Measurements from ENCODE around the gene COL27A1. TPM values are rescaled to one million over a fixed set of nuclear protein-coding genes. Genes with fewer than 3 reads are reported as not detected.

Gene COL27A1
- total RNA-seq, 1 donor from 2014 or later, result 20.3 TPM

DNA sequence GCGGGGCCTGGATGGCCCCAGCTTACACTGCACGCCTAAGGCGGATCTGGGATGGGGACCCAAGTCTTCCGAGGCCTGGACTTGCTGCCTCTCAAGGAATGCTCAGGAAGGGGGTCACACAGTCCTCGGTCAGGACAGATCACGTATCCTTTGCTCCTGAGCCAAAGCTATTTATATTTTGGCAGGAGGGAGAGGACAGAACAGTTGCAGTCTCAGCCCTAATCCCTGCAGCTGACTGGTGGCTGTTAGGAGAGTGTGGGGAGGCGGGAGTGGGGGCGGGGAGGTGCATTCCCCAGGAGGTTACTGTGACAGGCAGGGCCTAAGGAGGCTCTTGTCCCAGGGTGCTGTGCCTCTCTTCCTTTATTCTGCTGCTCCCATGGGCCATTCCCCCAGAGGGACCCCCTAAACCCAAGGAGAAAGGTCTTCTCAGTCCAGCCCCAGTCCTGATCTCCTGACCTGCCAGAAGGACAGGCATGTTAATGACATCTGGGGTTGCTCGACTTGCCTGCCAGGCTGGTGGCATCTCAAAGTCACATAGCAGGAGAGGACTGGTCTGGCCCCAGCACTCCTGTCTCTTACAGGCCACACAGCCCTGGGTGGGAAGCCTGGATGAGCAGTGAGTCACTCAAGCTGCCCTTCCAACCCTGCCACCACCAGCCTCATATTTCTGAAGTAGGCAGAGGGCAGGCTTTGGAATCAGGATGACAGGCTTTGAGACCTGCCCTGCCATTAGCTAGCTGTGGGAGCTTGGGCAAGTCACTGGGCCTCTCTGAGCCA lies 51.9 kb downstream of the COL27A1 start:
- Mint-ChIP-seq H3K27ac (ENCODE audit: unreplicated experiment) (no peak overlapping the region), H3K36me3 (ENCODE audit: low read depth) (no peaks in the 10 kb centered on the region), H3K9me3 (no peaks in the 10 kb centered on the region), H3K27me3 (ENCODE audit: low read depth) (no peaks in the 10 kb centered on the region), H3K4me3 (no peak overlapping the region), H3K4me1 (peaks cover 6% of the 10 kb centered on the region)
- no peak for DNase-seq (ENCODE audit: low read depth, low spot score)
- TF ChIP-seq, protein P1, sequence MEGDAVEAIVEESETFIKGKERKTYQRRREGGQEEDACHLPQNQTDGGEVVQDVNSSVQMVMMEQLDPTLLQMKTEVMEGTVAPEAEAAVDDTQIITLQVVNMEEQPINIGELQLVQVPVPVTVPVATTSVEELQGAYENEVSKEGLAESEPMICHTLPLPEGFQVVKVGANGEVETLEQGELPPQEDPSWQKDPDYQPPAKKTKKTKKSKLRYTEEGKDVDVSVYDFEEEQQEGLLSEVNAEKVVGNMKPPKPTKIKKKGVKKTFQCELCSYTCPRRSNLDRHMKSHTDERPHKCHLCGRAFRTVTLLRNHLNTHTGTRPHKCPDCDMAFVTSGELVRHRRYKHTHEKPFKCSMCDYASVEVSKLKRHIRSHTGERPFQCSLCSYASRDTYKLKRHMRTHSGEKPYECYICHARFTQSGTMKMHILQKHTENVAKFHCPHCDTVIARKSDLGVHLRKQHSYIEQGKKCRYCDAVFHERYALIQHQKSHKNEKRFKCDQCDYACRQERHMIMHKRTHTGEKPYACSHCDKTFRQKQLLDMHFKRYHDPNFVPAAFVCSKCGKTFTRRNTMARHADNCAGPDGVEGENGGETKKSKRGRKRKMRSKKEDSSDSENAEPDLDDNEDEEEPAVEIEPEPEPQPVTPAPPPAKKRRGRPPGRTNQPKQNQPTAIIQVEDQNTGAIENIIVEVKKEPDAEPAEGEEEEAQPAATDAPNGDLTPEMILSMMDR (conservative IDR thresholded peaks at IDR 0.05), result no peak

DNA sequence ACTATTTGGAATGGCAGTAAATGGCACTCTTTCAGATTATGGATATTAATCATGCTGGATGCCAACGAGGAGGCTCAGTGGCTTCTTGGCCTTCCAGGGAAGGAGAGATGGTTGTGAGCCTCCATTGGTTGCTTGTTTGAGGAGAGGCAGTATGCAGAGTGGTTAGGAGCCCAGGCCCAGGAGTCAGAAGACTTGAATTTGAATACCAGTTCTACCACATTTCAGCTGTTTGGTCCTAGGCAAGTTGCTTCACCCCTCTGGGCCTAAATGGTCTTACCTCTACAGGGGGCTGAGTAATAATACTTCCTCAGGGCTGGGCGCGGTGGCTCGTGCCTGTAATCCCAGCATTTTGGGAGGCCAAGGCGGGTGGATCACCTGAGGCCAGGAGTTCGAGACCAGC lies 52.5 kb downstream of the COL27A1 start:
- Mint-ChIP-seq H3K4me1 (peaks cover 6% of the 10 kb centered on the region), H3K36me3 (ENCODE audit: low read depth) (no peaks in the 10 kb centered on the region), H3K27me3 (ENCODE audit: low read depth) (no peaks in the 10 kb centered on the region), H3K4me3 (no peak overlapping the region), H3K27ac (ENCODE audit: unreplicated experiment) (peak overlapping the region; percentile 57), H3K9me3 (no peaks in the 10 kb centered on the region)
- TF ChIP-seq, protein P1 (conservative IDR thresholded peaks at IDR 0.05), result no peak
- DNase-seq (ENCODE audit: low read depth, low spot score), result no peak

DNA sequence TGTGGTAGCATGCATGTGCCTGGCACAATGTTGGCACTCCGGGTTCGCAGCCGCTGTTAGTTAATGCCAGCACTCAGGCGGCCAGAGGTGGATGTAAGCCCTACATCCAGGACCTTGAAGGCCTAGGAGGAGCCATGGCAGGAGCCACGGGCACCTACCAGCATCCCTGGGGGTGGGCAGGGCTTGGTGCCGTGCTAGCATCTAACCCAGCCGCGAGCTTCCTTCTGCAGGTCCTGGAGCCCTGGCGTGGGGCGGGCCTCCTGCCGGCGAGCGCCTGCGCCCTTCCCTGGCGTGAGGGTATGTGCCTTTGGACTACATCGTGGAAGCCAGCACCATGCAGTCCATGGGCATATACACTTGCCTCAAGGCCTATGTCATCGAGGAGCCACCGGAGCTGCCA lies 53.8 kb downstream of the COL27A1 start:
- peaks cover 6% of the 10 kb centered on the region for H3K4me1 Mint-ChIP-seq
- TF ChIP-seq, protein P1 (conservative IDR thresholded peaks at IDR 0.05), result no peak
- H3K9me3 Mint-ChIP-seq, result no peaks in the 10 kb centered on the region
- no peak for DNase-seq (ENCODE audit: low read depth, low spot score)
- no peak overlapping the region for H3K27ac Mint-ChIP-seq (ENCODE audit: unreplicated experiment)
- no peak overlapping the region for H3K4me3 Mint-ChIP-seq
- H3K36me3 Mint-ChIP-seq (ENCODE audit: low read depth), result no peaks in the 10 kb centered on the region
- no peaks in the 10 kb centered on the region for H3K27me3 Mint-ChIP-seq (ENCODE audit: low read depth)

DNA sequence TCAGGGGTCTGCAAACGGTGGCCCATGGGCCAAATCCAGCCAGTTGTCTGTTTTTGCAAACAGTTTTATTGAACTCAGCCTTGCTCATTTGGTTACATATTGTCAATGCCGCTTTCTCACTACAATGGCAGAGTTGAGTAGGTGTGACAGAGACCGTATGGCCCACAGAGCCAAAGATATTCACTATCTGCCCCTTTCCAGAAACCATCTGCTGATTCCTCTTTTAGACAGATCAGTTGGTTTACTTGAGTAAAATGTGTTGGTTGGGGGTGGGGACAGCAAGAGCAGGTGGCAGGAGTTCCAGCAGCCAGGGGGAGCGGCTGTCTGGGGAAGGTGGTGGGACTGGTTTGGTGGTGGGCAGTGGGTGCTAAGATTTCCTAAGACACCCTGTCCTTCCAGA lies 54.8 kb downstream of the COL27A1 start:
- no peaks in the 10 kb centered on the region for H3K9me3 Mint-ChIP-seq
- DNase-seq (ENCODE audit: low read depth, low spot score), result no peak
- no peak overlapping the region for H3K27ac Mint-ChIP-seq (ENCODE audit: unreplicated experiment)
- H3K4me1 Mint-ChIP-seq, result peaks cover 6% of the 10 kb centered on the region
- H3K36me3 Mint-ChIP-seq (ENCODE audit: low read depth), result no peaks in the 10 kb centered on the region
- TF ChIP-seq, protein P1 (conservative IDR thresholded peaks at IDR 0.05), result no peak
- H3K27me3 Mint-ChIP-seq (ENCODE audit: low read depth), result no peaks in the 10 kb centered on the region
- no peak overlapping the region for H3K4me3 Mint-ChIP-seq

DNA sequence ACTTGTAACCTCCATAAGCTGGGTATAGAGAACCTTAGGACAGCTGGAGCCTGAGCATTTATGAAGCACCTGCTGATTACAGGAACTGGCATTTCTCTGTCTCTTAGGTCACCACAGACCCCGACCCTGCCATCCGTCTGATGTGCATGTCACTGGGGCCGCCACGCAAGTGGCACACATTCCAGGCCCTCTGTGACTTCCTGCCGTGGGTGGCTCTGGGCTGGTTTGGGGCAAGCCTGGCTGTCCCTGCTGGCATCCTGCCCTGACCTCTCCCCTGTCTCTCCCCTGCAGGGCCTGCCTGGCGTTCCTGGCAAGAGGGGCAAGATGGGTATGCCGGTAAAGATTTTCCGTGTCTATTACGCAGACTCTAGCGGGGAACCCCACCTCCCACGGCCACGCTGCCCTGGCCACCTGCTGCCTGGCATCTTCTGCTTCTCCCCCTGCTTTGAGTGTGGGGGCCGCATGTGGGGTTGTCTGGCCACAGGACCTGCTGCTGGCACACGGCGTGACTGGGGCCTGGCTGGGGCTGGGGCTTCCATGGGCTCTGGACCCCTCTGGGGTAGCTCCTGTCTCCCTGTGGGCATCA lies 55.4 kb downstream of the COL27A1 start:
- peaks cover 6% of the 10 kb centered on the region for H3K4me1 Mint-ChIP-seq
- no peaks in the 10 kb centered on the region for H3K36me3 Mint-ChIP-seq (ENCODE audit: low read depth)
- H3K27me3 Mint-ChIP-seq (ENCODE audit: low read depth), result no peaks in the 10 kb centered on the region
- no peak overlapping the region for H3K4me3 Mint-ChIP-seq
- H3K9me3 Mint-ChIP-seq, result no peaks in the 10 kb centered on the region
- TF ChIP-seq, protein P1 (conservative IDR thresholded peaks at IDR 0.05), result no peak
- DNase-seq (ENCODE audit: low read depth, low spot score), result no peak
- no peak overlapping the region for H3K27ac Mint-ChIP-seq (ENCODE audit: unreplicated experiment)
